Regular cardiac myocyte (primary cell): ENCODE data around the gene ERVH48-1. TPM values are rescaled to one million over a fixed set of nuclear protein-coding genes. Genes with fewer than 3 reads are reported as not detected.

Experiments used
- total RNA-seq: library from RNA; depleted of rRNA; stranded (reverse); fragments of >200 nt; gene quantifications from 2 replicates; pipeline ENCODE4 v1.2.3, GENCODE V29; 2014

Gene ERVH48-1
- total RNA-seq: under 0.01 TPM in 1 of 2 replicates, not detected in the other

GRCh38 chr21:42925114-42925926 lies at the start of gene ERVH48-1:
Gene ERVH48-1, minus strand, starts transcription at chr21:42925630. Its CDS starts 6,624 bp downstream, at chr21:42919006.

GRCh38 chr21:42973991-42974831 lies 48.8 kb upstream of the ERVH48-1 start, which contains the start of gene PKNOX1:
Gene PKNOX1, plus strand, starts transcription at chr21:42974562. Its CDS starts 29,820 bp downstream, at chr21:43004382.

GRCh38 chr21:42892931-42893755 lies 32.3 kb downstream of the ERVH48-1 start, which contains the start of gene NDUFV3:
Gene NDUFV3, plus strand, starts transcription at chr21:42893309. Its CDS starts 25 bp downstream, at chr21:42893334.

GRCh38 chr21:42878993-42879787 lies 46.2 kb downstream of the ERVH48-1 start, which contains the start of gene WDR4:
Gene WDR4, minus strand, starts transcription at chr21:42879539. Its CDS starts 44 bp downstream, at chr21:42879495.

Other genes with a start within 250 kb of the ERVH48-1 start
- 7.6 and 15.1 TPM in 2 replicates for gene WDR4, start 46.1 kb downstream of the ERVH48-1 start, total RNA-seq
- gene NDUFV3, start 32.3 kb downstream of the ERVH48-1 start, total RNA-seq: 63.1 and 65.6 TPM in 2 replicates
- 6.5 and 14.8 TPM in 2 replicates for gene PKNOX1, start 48.9 kb upstream of the ERVH48-1 start, total RNA-seq
- gene CBS, start 150.2 kb upstream of the ERVH48-1 start, total RNA-seq: 24.2 and 47.0 TPM in 2 replicates
- gene U2AF1, start 181.9 kb upstream of the ERVH48-1 start, total RNA-seq: 13.5 and 33.4 TPM in 2 replicates
- not detected in 2 replicates for gene CRYAA, start 243.4 kb upstream of the ERVH48-1 start, total RNA-seq